Smooth muscle cell (in vitro differentiated cells): ENCODE measurements around the gene CREBZF. TPM values are rescaled to one million over a fixed set of nuclear protein-coding genes. Genes with fewer than 3 reads are reported as not detected.
"Not testable (repeated sequence)": the region's sequence is repeated elsewhere in the genome, so short reads cannot be mapped to it uniquely, and the experiment has no call there.

ENCODE experiments used
- DNase-seq: peaks from one replicate; lab custom pipeline; 2025; ENCODE audit not compliant: unreplicated experiment; lab: John Stamatoyannopoulos, UW
- H2AFZ ChIP-seq: fragments of 200-600 bp; sonication (generic); 2 replicates; pipeline ENCODE4 v1.6.0; 2016; ENCODE audit warnings: antibody characterized with exemption, low read depth, mild to moderate bottlenecking
- H3F3A ChIP-seq: fragments of 200-600 bp; sonication (generic); 2 replicates; pipeline ENCODE4 v1.6.0; 2017; ENCODE audit warnings: antibody characterized with exemption, low read depth
- H3K27ac ChIP-seq: fragments of 200-600 bp; sonication (generic); 2 replicates; pipeline ENCODE4 v1.5.1; 2016; ENCODE audit warnings: low read depth, mild to moderate bottlenecking
- H3K27me3 ChIP-seq: fragments of 200-600 bp; sonication (generic); 2 replicates; pipeline ENCODE4 v1.6.1; 2016; ENCODE audit warnings: low read depth, mild to moderate bottlenecking
- H3K36me3 ChIP-seq: fragments of 200-600 bp; sonication (generic); 2 replicates; pipeline ENCODE4 v1.5.1; 2016; ENCODE audit warnings: low read depth
- H3K4me1 ChIP-seq: fragments of 200-600 bp; sonication (generic); 2 replicates; pipeline ENCODE4 v1.5.1; 2016; ENCODE audit warnings: low read depth
- H3K4me2 ChIP-seq: fragments of 200-600 bp; sonication (generic); 2 replicates; pipeline ENCODE4 v1.6.0; 2016; ENCODE audit warnings: mild to moderate bottlenecking
- H3K4me3 ChIP-seq: fragments of 200-600 bp; sonication (generic); 2 replicates; pipeline ENCODE4 v1.5.1; 2016; ENCODE audit warnings: mild to moderate bottlenecking
- H3K79me2 ChIP-seq: fragments of 200-600 bp; sonication (generic); 2 replicates; pipeline ENCODE4 v1.6.0; 2016; ENCODE audit warnings: low read depth, mild to moderate bottlenecking
- H3K9ac ChIP-seq: fragments of 200-600 bp; sonication (generic); 2 replicates; pipeline ENCODE4 v1.6.0; 2016; ENCODE audit warnings: low read depth
- H3K9me3 ChIP-seq: fragments of 200-600 bp; sonication (generic); replicated peaks from 2 replicates; pipeline ENCODE4 v1.5.1; 2016; ENCODE audit warnings: low read depth
- H4K20me1 ChIP-seq: fragments of 200-600 bp; sonication (generic); 2 replicates; pipeline ENCODE4 v1.6.0; 2016; ENCODE audit warnings: low read depth
- whole genome bisulfite sequencing: methylation state at CpG from one replicate; pipeline ENCODE4 v1.1.7; 2016; ENCODE audit warnings: low lambda C conversion rate; 5-methylcytosine and 5-hydroxymethylcytosine counted together
- polyA plus RNA-seq: library from polyadenylated mRNA; unstranded; fragments of >200 nt; fragmentation: Nextera tagmentation; extraction: Ambion mirVana; gene quantifications from 2 replicates; pipeline ENCODE4 v1.2.1, GENCODE V29; 2016
- total RNA-seq: library from RNA; depleted of rRNA; stranded (reverse); fragments of >200 nt; gene quantifications from 2 replicates; pipeline ENCODE4 v1.2.3, GENCODE V29; 2014
- TF ChIP-seq, protein P1 (sequence below): fragments of 200-600 bp; sonication (generic); IDR thresholded peaks from 2 replicates; pipeline ENCODE4 v1.5.1; 2017; ENCODE audit warnings: borderline replicate concordance, mild to moderate bottlenecking, antibody characterized with exemption; ENCODE audit not compliant: insufficient read depth, poor library complexity, severe bottlenecking

CREBZF gene
- total and polyA plus RNA-seq, 2 experiments from 2014 or later = 25.1 to 33.9 TPM

DNA sequence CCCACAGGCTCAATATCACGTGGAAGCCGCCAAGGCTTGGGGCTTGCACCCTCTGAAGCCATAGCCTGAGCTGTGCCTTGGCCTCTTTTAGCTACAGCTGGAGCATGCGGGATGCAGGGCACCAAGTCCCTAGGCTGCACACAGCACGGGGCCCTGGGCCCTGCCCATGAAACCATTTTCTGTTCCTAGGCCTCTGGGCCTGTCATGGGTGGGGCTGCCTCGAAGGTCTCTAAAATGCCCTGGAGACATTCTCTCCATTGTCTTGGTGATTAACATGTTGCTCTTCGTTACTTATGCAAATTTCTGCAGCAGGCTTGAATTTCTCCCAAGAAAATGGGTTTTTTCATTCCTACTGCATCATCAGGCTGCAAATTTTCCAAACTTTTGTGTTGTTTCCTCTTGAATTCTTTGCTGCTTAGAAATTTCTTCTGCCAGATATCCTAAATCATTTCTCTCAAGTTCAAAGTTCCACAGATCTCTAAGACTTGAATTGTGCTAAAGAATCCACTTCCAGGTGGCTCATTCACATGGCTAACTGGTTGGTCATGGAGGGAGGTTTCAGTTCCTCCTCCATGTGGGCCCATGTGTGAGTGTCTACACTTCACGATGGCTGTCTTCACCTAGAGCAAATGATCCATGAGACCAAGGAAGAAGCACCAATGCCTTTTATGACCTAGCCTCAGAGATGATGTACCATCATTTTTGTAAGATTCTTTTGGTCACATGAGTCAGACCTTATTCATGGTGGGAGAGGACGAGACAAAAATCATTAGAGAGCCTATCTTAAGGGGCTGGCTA lies 7.4 kb upstream of the CREBZF start:
- no peak overlapping the region for H3K27ac ChIP-seq
- H3K4me3 ChIP-seq = no peak overlapping the region
- no peak for DNase-seq
- no peak overlapping the region for H3K4me2 ChIP-seq
- no peaks in the 10 kb centered on the region for H4K20me1 ChIP-seq
- no peaks in the 10 kb centered on the region for H3K27me3 ChIP-seq
- H3F3A ChIP-seq = no peaks in the 10 kb centered on the region
- TF ChIP-seq, protein P1, sequence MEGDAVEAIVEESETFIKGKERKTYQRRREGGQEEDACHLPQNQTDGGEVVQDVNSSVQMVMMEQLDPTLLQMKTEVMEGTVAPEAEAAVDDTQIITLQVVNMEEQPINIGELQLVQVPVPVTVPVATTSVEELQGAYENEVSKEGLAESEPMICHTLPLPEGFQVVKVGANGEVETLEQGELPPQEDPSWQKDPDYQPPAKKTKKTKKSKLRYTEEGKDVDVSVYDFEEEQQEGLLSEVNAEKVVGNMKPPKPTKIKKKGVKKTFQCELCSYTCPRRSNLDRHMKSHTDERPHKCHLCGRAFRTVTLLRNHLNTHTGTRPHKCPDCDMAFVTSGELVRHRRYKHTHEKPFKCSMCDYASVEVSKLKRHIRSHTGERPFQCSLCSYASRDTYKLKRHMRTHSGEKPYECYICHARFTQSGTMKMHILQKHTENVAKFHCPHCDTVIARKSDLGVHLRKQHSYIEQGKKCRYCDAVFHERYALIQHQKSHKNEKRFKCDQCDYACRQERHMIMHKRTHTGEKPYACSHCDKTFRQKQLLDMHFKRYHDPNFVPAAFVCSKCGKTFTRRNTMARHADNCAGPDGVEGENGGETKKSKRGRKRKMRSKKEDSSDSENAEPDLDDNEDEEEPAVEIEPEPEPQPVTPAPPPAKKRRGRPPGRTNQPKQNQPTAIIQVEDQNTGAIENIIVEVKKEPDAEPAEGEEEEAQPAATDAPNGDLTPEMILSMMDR = no peak
- H3K9ac ChIP-seq = no peak overlapping the region
- H2AFZ ChIP-seq = no peak overlapping the region
- no peaks in the 10 kb centered on the region for H3K36me3 ChIP-seq
- H3K4me1 ChIP-seq = no peaks in the 10 kb centered on the region
- H3K9me3 ChIP-seq = no peaks in the 10 kb centered on the region
- WGBS = 82% methylated on average over 8 of the region's 8 CpGs
- no peaks in the 10 kb centered on the region for H3K79me2 ChIP-seq

DNA sequence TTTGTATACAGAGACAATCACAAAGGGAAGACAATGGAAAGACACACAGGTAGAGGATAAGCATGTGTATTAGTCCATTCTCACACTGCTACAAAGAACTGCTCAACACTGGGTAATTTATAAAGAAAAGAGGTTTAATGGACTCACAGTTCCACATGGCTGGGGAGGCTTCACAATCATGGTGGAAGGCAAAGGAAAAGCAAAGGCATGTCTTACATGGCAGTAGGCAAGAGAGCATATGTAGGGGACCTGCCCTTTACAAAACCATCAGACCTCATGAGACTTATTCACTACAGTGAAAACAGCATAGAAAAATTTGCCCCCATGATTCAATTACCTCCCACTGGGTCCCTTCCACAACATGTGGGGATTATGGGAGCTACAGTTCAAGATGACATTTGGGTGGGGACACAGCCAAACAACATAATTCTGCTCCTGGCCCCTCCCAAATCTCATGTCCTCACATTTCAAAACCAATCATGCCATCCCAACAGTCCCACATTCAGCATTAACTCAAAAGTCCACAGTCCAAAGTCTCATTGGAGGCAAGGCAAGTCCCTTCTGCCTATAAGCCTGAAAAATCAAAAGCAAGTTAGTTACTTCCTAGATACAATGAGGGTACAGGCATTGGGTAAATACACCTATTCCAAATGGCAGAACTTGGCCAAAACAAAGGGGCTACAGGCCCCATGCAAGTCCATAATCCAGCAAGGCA lies 6.2 kb upstream of the CREBZF start:
- DNase-seq, H3K36me3 ChIP-seq, H3K4me2 ChIP-seq, H4K20me1 ChIP-seq, H3K27ac ChIP-seq, H3K27me3 ChIP-seq, H3F3A ChIP-seq, H3K9me3 ChIP-seq, H3K9ac ChIP-seq, H2AFZ ChIP-seq, H3K4me1 ChIP-seq, H3K79me2 ChIP-seq, H3K4me3 ChIP-seq: not testable (repeated sequence)

DNA sequence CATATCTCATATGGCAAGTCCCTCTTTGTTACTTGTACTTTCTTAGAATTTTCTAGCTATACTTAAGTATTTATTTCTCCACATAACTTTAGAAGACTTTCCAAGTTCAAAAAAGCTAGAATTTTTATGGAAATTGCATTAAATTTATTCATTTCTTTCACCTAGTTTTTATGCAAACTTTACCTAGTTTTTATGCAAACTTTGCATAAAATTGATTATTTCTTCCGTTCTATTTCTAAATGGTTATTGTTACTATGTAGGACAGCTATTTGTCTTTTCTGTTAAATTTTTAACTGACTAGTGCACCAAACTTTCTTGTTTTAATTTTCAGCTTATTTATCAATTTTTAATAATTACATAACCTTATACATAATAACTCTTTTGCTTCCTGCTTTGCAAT lies 3.2 kb upstream of the CREBZF start:
- Histone ChIP-seq H3K79me2 (peaks cover 9% of the 10 kb centered on the region), H4K20me1 (peaks cover 13% of the 10 kb centered on the region), H3K36me3 (no peaks in the 10 kb centered on the region), H3K27ac (no peak overlapping the region), H3K4me1 (peaks cover 6% of the 10 kb centered on the region), H3F3A (no peaks in the 10 kb centered on the region), H3K4me3 (no peak overlapping the region), H2AFZ (no peak overlapping the region), H3K9ac (no peak overlapping the region), H3K27me3 (no peaks in the 10 kb centered on the region), H3K9me3 (no peaks in the 10 kb centered on the region), H3K4me2 (no peak overlapping the region)
- TF ChIP-seq, protein P1 = no peak
- 98% methylated on average over 1 of the region's 1 CpG for WGBS
- no peak for DNase-seq

DNA sequence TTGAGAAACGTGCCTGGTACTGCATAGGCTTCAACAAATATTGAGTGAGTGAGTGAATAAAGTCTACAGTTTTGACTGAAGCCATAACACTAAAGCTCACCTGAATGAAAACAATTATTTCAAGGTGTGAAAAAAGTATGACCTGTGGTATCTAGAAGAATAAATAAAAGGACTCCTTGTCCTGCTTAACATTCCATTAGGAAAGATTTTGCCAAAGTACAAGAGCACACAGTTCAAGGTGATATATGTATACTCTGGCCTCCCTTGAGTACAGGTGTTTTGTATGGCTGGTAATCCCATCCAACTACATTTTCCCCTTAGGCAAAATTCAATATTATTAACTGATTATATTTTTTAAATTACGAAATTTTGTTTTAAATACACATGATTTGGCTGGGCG lies 1.8 kb upstream of the CREBZF start:
- Histone ChIP-seq H3K27ac (no peak overlapping the region), H3K36me3 (no peaks in the 10 kb centered on the region), H3K27me3 (no peaks in the 10 kb centered on the region), H3K79me2 (peaks cover 24% of the 10 kb centered on the region), H3K9ac (no peak overlapping the region), H3K4me1 (peaks cover 20% of the 10 kb centered on the region), H3K9me3 (no peaks in the 10 kb centered on the region), H4K20me1 (peaks cover 27% of the 10 kb centered on the region), H3K4me2 (no peak overlapping the region), H3K4me3 (no peak overlapping the region), H2AFZ (peak overlapping the region; percentile 95), H3F3A (no peaks in the 10 kb centered on the region)
- WGBS = 94% methylated on average over 3 of the region's 3 CpGs
- TF ChIP-seq, protein P1 = no peak
- DNase-seq = no peak
